Heart right ventricle (tissue), 16 donors: ENCODE results near the gene DOCK9. TPM values are rescaled to one million over a fixed set of nuclear protein-coding genes. Genes with fewer than 3 reads are reported as not detected.

Experiments
- ATAC-seq, 8 donors: fragments of 200-7000 bp; cut with Tn5 transposase; one replicate each; pipeline ENCODE4 v1.9.1; 2020; ENCODE audit warnings: mild to moderate bottlenecking in 8 of 8, moderate library complexity in 8 of 8, moderate number of reproducible peaks in 1 of 8
- DNase-seq, 2 donors: peaks; one replicate each; pipeline ENCODE4 v3.0.0-alpha.2; 2020
- H3K27ac ChIP-seq, 10 donors: fragments of 200-600 bp; sonication (generic) in 2 of 10; one replicate each; pipeline versions ENCODE4 v1.5.0 to v1.8.0; 2020 to 2022; ENCODE audit warnings: mild to moderate bottlenecking in 3 of 10
- H3K27me3 ChIP-seq, 7 donors: fragments of 200-600 bp; one replicate each; pipeline ENCODE4 v1.8.0; 2021 to 2022; ENCODE audit warnings: mild to moderate bottlenecking in 2 of 7
- H3K36me3 ChIP-seq, 9 donors: fragments of 200-600 bp; sonication (generic) in 1 of 9; one replicate each; pipeline versions ENCODE4 v1.5.0 to v1.8.0; 2020 to 2022; ENCODE audit warnings: mild to moderate bottlenecking in 2 of 9
- H3K4me1 ChIP-seq, 9 donors: fragments of 200-600 bp; sonication (generic) in 1 of 9; one replicate each; pipeline versions ENCODE4 v1.5.0 to v1.8.0; 2020 to 2022; ENCODE audit warnings: mild to moderate bottlenecking in 4 of 9
- H3K4me3 ChIP-seq, 10 donors: fragments of 200-600 bp; sonication (generic) in 2 of 10; one replicate each; pipeline versions ENCODE4 v1.5.0 to v1.8.0; 2020 to 2022; ENCODE audit warnings: mild to moderate bottlenecking in 7 of 10, moderate library complexity in 2 of 10
- H3K9me3 ChIP-seq, 11 donors: fragments of 200-600 bp in 10 of 11; sonication (generic) in 2 of 11; one replicate each; pipeline versions ENCODE4 v1.5.0 to v1.8.0; 2013 to 2022; ENCODE audit warnings: mild to moderate bottlenecking in 2 of 11, control low read depth in 1 of 11, moderate library complexity in 1 of 11
- CTCF ChIP-seq, 9 donors: fragments of 200-600 bp; sonication (generic) in 2 of 9; IDR thresholded peaks; one replicate each; pipeline versions ENCODE4 v1.5.0 to v1.8.0; 2021 to 2022; ENCODE audit warnings: antibody characterized with exemption in 9 of 9, mild to moderate bottlenecking in 5 of 9, moderate library complexity in 1 of 9
- WGBS, 2 donors: extraction: QIAGEN DNeasy Blood & Tissue Kit; methylation state at CpG; one replicate each; pipeline ENCODE4 v1.1.7; 2013; ENCODE audit warnings: inconsistent platforms in 1 of 2; 5-methylcytosine and 5-hydroxymethylcytosine counted together
- intact Hi-C, 10 donors: fragments of 100-400 bp; cut with DNase I; formaldehyde crosslinking; loops; one replicate each; pipeline versions ENCODE4 v1.11.1 to v1.14.2; 2022
- polyA plus RNA-seq, 2 donors: library from polyadenylated mRNA; stranded (reverse); fragments of 200-250 nt; gene quantifications; one replicate each; pipeline ENCODE4 v1.2.3, GENCODE V29; 2013
- total RNA-seq, 10 donors: library from RNA; stranded (reverse); fragmentation: NEBNext Ultra II Directional in 3 of 10; extraction: Animal tissue kit (Norgen Biotek cat#: 25700) in 3 of 10; gene quantifications; one replicate each; pipeline versions ENCODE4 v1.2.1 to v1.2.4, GENCODE V29; 2021 to 2023
- donor health status: Arrhythmogenic right ventricular cardiomyopathy.
- donor health status: ischemic (EF 13 %, LVEDD 7.1; RV severe dilation, severe dysfunction).
- donor health status: healthy with polysubstance abuse.
- donor health status: DM: no; HTN: yes; CAD: no.
- donor health status: DM: no; HTN: no; CAD: no.
- donor health status: ischemic (EF 25% LVEDD 6.9; RV normal size, moderate dysfunction).
- donor health status: ischemic (EF 25% LVEDD 5.7; RV mildly dilated, moderate dysfunction).
- donor health status: healthy.
- donor health status: DM: yes; HTN: yes; CAD: no.
- donor health status: Ischemic cardiomyopathy.
- donor health status: ischemic (EF 35%, LVEDD 5.7; RV mildly dilated, moderate dysfunction).
- donor health status: nonischemic (EF 11% LVEDD 7.7; RV severe dilation, severe dysfunction).
- donor health status: DM: yes; HTN: yes; CAD: no.
- donor health status: PGD.
- donor health status: ischemic (EF 29% LVEDD 5.4; RV normal size, mild dysfunction).
- donor health status: nonischemic (EF 23%, LVEDD 6.1; RV moderate dilation, normal function).

Gene DOCK9
- total and polyA plus RNA-seq, 12 donors: 31.6 to 73.7 (median 43.4) TPM

- WGBS, 2 donors: 90 to 93% methylated on average over 7 of the region's 7 CpGs
- Histone ChIP-seq H3K9me3 (no peaks in the 10 kb centered on the region), H3K4me1 (peaks cover 3 to 52% (median 21%) of the 10 kb centered on the region in 9 donors), H3K4me3 (no peak overlapping the region), H3K27me3 (no peaks in the 10 kb centered on the region), H3K27ac (no peak overlapping the region), H3K36me3 (peaks cover 0 to 38% (median 0%) of the 10 kb centered on the region in 9 donors)
- DNase-seq (no peak), ATAC-seq (no peak)
- intact Hi-C loops: no loop called here
- no peak for TF ChIP-seq CTCF (IDR thresholded peaks at IDR 0.05)
Measured at GRCh38 chr13:98950705-98951104, 27.2 kb downstream of the DOCK9 start.

GRCh38 chr13:98947925-98948324, 29.9 kb downstream of the DOCK9 start:
- peaks cover 0 to 19% (median 0%) of the 10 kb centered on the region in 9 donors for H3K36me3 ChIP-seq
- peaks cover 3 to 56% (median 21%) of the 10 kb centered on the region in 9 donors for H3K4me1 ChIP-seq
- no peak for TF ChIP-seq CTCF (IDR thresholded peaks at IDR 0.05)
- WGBS, 2 donors: 38 to 55% methylated on average over 1 of the region's 1 CpG
- peak overlapping the region in 9 of 10 donors; percentile 3 to 82 (median 67) for H3K27ac ChIP-seq
- no peak for DNase-seq
- intact Hi-C loops: no loop called here
- peak in 6 of 8 donors; percentile 43 to 78 (median 67) for ATAC-seq
- H3K9me3 ChIP-seq: no peaks in the 10 kb centered on the region
- no peaks in the 10 kb centered on the region for H3K27me3 ChIP-seq
- H3K4me3 ChIP-seq: no peak overlapping the region

GRCh38 chr13:98945863-98946605, 31.8 kb downstream of the DOCK9 start:
- ATAC-seq (peak in 1 of 8 donors; percentile 8), DNase-seq (no peak)
- H3K27me3 ChIP-seq: no peaks in the 10 kb centered on the region
- TF ChIP-seq CTCF (IDR thresholded peaks at IDR 0.05): no peak
- H3K4me1 ChIP-seq: peaks cover 3 to 70% (median 31%) of the 10 kb centered on the region in 9 donors
- peaks cover 0 to 5% (median 0%) of the 10 kb centered on the region in 9 donors for H3K36me3 ChIP-seq
- intact Hi-C loops: no loop called here
- 91 to 95% methylated on average over 9 of the region's 9 CpGs for WGBS, 2 donors
- no peak overlapping the region for H3K4me3 ChIP-seq
- peak overlapping the region in 6 of 10 donors; percentile 24 to 82 (median 75) for H3K27ac ChIP-seq
- no peaks in the 10 kb centered on the region for H3K9me3 ChIP-seq

GRCh38 chr13:98944336-98944735, 33.5 kb downstream of the DOCK9 start:
- TF ChIP-seq CTCF (IDR thresholded peaks at IDR 0.05): no peak
- peaks cover 8 to 87% (median 48%) of the 10 kb centered on the region in 9 donors for H3K4me1 ChIP-seq

More at GRCh38 chr13:98944336-98944735, 33.5 kb downstream of the DOCK9 start:
- Histone ChIP-seq H3K9me3 (no peaks in the 10 kb centered on the region), H3K27me3 (no peaks in the 10 kb centered on the region), H3K4me3 (no peak overlapping the region), H3K27ac (peak overlapping the region in 1 of 10 donors; percentile 82), H3K36me3 (no peaks in the 10 kb centered on the region)
- 89 to 97% methylated on average over 5 of the region's 5 CpGs for WGBS, 2 donors
- no peak for DNase-seq
- intact Hi-C loops: no loop called here
- ATAC-seq: peak in 1 of 8 donors; percentile 21
